Fibroblast of villous mesenchyme (primary cell): ENCODE measurements around the gene KRTAP10-3. TPM values are rescaled to one million over a fixed set of nuclear protein-coding genes. Genes with fewer than 3 reads are reported as not detected.

Experiments used
- DNase-seq: peaks from one replicate; pipeline ENCODE4 v3.0.0-alpha.2; 2010; ENCODE audit warnings: low read depth
- H3K4me3 ChIP-seq: 2 replicates; pipeline ENCODE4 v1.5.1; 2011; ENCODE audit warnings: low read depth, mild to moderate bottlenecking, low read length
- CTCF ChIP-seq: IDR thresholded peaks from 2 replicates; pipeline ENCODE4 v1.5.1; 2012; ENCODE audit warnings: low read depth, mild to moderate bottlenecking, low read length; ENCODE audit not compliant: insufficient read depth
- total RNA-seq: library from RNA; depleted of rRNA; stranded (reverse); fragments of >200 nt; gene quantifications from 2 replicates; pipeline ENCODE4 v1.2.3, GENCODE V29; 2012

Gene KRTAP10-3
- total RNA-seq, 1 donor = not detected

GRCh38 chr21:44571844-44572782 lies 13.5 kb upstream of the KRTAP10-3 start:
- DNase-seq = no peak
- no peak for TF ChIP-seq CTCF
- no peak overlapping the region for H3K4me3 ChIP-seq

- no peak overlapping the region for H3K4me3 ChIP-seq
- TF ChIP-seq CTCF = no peak
- no peak for DNase-seq
Measured at GRCh38 chr21:44571296-44571695, 12.7 kb upstream of the KRTAP10-3 start.

- H3K4me3 ChIP-seq = no peak overlapping the region
- no peak for TF ChIP-seq CTCF
- no peak for DNase-seq
Measured at GRCh38 chr21:44569861-44570517, 11.4 kb upstream of the KRTAP10-3 start.

DNA sequence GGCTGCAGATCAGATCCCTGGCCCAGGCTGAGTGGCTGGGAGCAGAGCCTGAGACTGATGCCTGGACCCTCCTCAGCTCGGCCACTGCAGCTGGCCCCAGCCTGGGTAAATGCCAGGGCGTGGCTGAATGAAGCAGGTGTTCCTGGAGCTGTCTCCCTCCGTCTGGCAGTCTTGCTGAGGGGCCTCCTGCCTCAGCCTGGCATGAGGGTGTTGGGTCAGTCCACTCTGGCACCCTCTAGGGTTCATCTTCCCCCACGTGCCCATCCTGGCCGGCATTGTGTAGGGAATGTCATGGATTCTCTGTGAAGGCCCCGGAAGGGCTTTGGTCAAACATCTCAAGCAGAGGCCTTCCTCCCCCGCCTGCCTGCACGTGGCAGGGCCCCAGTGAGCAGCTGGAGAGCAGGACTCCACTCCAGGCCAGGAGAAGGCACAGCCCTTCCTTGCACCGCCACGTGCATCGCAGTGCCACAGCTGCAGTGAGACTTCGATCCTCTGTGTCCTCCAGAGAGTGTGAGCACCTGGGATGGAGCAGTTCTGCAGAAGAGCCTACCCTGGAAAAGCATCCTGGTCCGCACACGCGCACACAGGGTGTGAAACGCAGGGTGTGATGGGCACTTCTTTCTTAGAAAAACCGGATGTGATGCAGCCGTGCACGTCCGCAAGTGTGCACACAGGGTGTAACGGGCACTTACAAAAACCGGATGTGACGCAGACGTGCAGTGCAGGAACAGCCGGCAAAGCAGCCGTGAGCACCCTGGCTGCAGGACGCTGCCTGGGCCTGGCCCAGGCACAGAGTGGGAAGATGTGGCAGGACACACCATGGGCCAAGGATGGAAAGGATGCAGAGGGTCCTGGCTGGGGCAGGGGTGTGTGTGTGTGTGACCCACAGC lies 10.3 kb upstream of the KRTAP10-3 start:
- DNase-seq = no peak
- no peak for TF ChIP-seq CTCF
- H3K4me3 ChIP-seq = no peak overlapping the region

- no peak for DNase-seq
- no peak for TF ChIP-seq CTCF
- no peak overlapping the region for H3K4me3 ChIP-seq
Measured at GRCh38 chr21:44568261-44568660, 9.7 kb upstream of the KRTAP10-3 start.

- H3K4me3 ChIP-seq = no peak overlapping the region
- no peak for DNase-seq
- no peak for TF ChIP-seq CTCF
Measured at GRCh38 chr21:44567481-44568171, 9.0 kb upstream of the KRTAP10-3 start.
